HG02852 (cell line): ENCODE data around the gene FBXL7.

ENCODE experiments used
- ATAC-seq: cut with Tn5 transposase; IDR thresholded peaks from one replicate; pipeline ENCODE4 v1.9.1; 2021; ENCODE audit warnings: mild to moderate bottlenecking, moderate library complexity; ENCODE audit not compliant: unreplicated experiment

The FBXL7 gene

DNA sequence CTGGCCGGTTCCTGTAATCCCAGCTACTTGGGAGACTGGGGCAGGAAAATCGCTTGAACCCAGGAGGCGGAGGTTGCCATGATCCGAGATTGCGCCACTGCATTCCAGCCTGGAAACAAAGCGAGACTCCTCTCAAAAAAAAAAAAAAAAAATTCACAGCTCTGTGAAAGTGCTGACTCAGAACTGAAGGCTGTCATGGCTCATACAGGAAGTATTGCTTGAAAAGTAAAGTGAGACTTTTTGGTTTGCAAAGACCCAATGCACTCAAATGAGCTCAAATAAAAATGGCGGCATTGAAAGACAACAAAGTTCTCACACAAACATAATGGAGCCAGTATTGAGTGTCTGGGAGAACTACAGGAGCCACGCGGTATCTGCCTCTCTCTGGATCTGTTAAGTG, 202.1 kb downstream of the FBXL7 start:
- no peak for ATAC-seq

DNA sequence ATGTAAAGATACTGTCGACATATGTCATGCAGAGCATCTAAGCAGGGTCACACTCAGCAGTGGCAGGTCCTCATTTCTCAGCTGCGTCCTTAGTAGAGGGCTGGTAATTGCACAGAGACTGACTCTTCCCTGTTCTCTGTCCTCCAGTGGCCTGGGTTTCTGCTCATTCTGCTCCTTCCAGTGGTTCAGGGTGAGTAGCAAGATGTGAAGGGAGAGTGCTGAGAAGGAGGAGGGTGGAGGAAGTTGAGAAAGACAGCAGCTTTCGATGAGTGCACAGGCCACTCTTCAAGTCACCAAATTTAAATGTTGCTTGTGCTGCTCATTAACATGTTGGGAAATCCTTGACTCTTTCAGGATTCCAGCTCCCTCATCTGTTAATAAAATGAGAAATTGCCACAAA, 203.9 kb downstream of the FBXL7 start:
- no peak for ATAC-seq

DNA sequence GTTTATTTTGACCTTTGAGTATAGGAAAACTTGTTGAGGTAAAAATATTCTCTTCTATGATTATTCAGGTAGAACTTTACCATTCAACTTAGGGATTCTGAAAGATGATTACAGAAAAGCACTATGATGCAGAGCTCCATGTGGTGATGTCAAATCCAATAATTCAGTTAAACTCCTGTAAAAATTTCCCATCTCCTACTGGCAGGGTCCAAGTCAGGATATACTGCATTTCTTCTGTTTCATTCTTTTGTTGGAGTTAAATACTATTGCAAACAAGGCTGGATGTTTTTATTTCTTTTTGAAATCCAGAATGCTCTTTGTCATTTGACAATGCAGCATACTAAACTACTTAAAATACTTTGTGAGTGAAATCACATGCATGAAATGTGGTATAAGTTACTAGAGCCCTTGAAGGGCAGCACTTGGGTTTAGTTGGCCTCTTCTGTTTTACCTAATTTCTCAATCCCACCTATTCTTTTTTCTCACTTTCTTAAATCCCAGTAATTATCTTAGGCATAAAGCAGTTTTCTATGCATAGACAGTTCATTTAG, 204.5 kb downstream of the FBXL7 start:
- no peak for ATAC-seq

DNA sequence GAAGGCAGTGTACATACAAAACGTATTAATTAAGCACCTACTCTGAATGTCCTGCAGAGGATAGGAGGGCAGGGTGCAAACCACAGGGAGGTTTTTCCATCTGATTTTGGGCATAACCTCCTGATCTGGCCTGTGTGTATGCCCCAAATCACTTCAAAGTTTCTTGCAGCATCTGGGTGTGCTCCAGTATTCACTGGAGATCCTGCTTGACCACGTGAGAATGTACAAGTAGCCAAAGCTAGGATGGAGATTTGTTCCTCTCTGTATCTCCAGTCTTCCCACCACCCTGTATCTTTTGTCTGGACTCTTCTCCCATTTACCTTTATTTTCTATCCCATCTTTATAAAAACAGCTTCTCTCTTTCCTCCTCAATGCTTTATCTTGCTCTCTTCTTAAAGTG, 207.7 kb downstream of the FBXL7 start:
- ATAC-seq = no peak

DNA sequence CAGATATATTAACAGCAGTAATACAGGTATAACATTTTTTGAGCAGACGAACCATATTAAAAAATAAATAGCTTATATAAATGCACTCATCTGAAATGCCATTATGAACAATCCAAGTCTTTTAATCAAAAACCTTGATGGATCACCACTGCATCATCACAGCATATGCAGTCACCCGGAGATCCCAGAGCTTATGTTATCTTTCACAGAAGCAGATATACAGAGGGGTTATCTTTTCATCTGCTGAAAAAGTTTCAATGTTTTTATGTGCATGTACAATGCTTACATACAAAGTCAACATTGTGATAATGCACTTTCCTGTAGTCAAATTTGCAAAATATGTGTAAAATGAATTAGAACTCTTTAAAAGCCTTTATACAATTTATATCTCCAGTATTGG, 211.9 kb downstream of the FBXL7 start:
- no peak for ATAC-seq

DNA sequence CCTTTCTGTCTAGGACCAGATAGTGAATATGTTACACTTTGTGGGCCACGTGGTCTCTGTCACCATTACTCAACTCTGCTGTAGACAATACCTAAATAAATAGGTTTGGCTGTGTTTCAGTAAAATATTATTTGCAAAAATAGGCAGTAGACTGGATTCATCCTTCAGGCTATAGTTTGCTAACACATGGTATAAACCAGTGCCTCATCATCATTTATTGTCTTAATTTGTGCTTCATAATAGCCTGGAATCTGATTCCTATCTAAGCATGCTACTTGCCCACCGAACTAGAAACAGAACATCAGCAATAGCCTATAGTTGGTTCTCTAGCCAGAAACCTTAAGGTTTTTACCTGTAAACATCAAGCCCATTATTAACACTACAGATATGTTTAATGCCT, 215.6 kb downstream of the FBXL7 start:
- ATAC-seq = no peak

DNA sequence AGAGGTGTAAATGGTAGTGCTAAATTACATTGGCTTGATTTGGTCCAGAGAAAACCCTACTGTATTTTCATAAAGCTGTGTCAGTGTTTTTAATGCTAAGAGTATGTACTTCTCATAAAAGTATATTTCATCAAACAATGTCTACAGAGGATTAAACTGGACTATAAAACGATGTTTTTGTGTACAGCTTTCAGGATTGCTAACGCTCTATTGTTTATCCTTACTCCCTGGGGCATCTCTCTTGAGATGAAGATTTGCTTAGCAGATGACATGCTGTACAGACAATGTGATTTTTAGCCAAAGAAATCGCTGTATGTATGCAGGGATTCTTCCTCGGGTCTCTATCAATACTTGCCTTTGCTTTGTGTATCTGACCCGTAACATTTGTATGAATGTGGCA, 216.0 kb downstream of the FBXL7 start:
- no peak for ATAC-seq

DNA sequence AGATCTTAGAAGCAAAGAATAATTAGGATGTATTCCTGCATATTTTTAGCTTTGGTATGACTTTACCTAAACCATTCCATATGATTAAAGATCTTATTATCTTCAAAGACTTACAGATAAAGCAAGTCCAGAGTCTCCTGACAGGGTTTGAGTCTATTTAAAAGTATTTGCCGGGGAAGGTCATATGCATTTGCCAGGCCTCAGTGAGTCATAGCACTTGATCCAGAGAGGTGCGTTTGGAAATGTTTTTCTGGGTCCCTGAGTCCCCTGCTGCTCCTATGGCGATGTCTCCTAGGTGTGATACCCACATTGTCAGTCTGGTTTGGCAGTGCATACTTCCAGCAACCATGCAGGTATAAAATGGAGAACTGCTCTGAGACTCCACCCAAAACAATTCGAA, 217.0 kb downstream of the FBXL7 start:
- ATAC-seq = no peak

DNA sequence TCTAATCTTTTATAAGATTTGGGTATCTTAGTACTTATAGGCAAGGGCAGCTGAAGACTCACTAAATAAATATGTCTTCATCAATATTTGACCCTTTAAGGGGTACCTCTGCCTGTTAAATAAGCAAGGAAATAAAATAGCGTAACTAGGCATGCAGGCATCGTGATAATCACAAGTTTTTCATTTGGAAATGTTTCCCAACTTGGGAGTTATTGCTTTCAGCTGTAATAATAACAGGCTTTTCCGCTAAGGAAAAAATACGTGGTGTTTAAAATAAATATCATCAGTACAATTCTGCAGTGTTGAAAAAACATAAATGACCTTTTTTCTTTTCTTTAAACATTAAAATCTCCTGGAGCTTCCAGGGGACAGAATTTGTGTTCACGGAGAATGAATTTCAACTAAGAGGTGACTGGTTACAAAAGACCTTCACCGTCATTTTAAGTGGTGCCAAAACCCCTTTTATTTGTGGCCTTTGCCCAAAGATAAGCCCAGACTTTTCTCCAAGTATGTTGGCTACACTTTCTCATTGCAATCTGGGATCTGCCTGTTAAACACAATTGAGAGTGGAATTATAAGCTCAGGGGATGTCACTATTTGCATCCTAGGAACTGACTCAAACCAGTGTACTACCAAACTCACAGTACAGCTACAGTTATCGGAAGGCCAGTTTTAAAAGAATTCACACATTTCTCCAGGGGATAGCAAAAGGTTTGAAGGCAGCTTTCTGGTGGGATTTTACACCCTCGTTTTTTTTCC, 218.6 kb downstream of the FBXL7 start:
- no peak for ATAC-seq

DNA sequence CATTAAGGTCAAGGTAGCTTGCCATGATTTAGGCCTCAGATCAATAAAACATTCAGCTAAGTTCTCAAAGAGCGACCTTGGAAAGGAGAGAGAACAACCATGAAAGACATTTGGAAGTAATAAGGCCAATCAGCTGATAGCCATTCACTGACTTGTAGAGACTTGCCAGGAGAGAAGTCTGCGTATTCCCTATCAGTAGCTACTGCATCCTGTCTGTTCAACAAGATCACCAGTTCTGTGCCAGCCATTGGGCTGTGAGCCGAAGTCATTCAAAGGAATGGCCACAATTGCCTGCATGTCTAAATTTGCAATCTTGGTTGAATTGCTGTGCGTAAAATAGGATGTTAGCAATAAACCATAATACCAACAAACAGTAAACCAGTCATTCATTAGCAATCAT, 219.8 kb downstream of the FBXL7 start:
- no peak for ATAC-seq

DNA sequence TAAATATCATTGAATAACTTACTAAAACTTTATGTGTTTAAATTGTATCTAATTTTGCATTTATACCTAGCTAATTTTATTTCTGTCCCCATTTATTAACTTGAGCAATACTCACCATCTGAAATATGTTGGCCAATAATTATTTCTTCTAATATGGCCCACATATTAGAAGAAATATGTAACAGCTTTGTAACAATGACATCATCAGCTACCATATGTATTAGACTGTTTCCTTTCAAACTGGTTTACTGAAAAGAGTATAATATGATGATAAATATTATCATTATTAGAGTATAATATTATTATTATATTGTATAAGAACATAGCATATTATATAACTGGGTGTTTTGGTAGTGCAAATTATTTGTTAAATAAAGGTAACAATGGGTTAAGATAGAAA, 220.5 kb downstream of the FBXL7 start:
- ATAC-seq = no peak

DNA sequence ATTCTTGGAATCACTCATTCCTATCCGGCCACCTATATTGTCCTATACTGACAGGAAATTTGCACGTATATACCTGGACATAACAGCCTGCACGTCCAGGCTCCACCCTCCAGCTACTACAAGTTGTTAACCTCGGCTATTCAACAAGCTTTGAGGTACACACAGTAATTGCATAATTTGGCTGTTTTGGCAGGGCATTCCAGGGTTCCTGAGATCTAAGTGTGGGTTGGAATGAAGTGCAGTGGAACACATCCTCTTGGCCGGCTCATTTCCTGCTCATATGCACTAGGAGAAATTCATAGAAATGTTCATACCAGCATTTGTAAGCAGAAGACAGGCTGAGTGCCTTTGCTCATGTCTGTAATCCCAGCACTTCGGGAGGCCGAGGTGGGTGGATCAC, 222.3 kb downstream of the FBXL7 start:
- no peak for ATAC-seq

DNA sequence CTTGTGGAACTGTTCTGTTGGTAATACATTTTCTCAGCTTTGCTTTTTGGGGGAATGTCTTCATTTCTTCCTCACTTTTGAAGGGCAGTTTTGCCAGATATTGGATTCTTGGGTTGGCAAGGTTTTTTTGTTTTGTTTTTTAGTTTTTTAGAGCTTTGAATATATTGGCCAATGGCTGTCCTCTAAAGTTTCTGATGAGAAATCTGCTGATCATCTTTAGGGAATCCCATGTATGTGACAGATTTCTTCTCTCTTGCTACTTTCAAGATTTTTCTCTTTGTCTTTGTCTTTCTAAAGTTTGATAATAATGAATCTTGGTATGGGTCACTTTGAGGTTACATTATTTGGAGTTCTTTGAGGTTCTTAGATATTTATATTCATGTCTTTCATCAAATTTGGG, 227.4 kb downstream of the FBXL7 start:
- ATAC-seq = no peak

DNA sequence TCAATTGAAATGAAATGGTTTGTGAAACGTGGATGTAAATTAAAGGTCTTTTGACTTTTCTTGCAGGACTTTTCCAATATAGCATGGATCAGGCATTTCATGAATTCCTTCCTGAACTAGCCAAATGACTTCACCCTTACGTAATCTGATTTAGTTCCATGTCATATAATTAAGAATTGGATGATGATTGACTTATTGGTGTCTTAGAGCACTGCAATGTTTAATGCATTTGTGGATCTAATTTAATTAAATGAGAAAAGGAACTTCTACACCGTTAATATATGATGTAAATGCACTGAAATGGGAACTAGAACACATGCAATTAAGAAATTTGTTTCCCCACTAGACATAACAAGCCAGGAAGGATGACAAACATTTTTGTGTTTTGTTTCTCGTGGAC, 228.8 kb downstream of the FBXL7 start:
- no peak for ATAC-seq

DNA sequence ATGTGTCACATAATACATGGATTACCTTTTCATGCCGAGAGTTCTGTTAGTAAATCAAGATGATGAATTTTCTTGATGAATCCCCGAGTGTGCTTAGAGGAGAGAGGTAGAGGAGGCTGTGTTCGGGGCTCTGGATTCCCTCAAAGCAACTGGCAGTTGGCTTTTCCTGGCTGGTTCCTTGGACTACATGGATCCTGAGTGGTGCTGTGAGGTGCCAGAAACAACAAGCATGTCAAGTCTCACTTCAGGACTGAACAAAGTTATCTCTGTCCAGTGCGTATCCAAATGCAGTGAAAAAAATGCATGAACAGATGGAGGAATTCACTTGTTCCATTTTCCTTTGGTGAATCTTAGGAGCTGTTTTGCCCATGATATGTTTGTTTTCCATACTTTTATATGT, 231.7 kb downstream of the FBXL7 start:
- ATAC-seq = no peak

DNA sequence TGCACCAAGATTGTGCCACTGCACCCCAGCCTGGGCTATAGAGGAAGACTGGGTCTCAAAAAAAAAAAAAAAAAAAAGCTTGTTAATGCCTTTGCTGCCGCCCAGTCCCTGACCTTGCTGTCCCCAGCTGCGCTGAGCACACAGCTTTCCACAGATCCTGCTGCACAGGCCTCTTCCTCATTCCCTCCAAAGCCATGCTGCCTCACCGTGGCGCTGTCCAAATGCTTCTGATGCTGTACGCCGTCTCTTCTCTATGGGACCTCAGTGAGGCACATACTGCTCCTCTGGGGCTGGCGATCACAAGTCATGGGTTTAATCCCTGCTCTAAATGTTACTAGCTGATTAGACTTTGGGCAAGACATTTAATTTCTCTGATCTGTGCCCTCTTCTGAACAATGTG, 234.1 kb downstream of the FBXL7 start:
- no peak for ATAC-seq

DNA sequence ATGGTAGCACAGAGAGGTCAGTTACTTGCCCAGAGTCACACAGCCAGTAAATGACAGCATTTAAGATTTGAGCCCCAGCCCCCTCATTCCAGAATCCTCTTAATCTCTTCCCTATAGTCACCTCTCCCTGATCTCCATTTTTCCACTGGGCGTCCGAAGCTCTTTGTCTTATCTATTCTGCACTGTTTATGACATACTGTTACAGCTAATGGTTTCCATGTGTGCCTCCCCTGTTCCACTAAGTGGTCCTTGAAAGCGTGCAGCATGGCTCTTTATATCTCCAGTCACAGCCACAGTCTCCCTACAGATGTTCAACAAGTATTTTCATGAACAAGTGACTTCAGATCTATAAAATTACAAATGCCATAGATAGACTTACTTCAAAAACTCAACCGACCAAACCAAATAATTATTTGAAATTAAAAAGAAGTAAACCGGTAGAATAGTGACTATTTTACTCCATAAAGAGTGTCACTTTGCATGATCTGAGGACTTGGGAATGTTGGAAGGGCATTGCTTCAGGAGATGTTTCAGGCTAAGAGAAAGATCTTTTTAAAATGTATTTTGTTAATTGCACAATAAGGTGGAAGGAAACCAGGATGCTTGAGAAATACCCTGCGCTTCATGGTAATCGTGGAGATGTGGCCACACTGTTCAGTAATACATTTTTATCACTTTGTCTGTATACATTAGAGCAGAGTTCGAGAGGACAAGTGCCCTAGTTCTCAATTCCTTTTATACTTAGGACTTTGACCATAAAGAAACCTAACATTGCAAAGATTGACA, 237.2 kb downstream of the FBXL7 start:
- ATAC-seq = no peak

DNA sequence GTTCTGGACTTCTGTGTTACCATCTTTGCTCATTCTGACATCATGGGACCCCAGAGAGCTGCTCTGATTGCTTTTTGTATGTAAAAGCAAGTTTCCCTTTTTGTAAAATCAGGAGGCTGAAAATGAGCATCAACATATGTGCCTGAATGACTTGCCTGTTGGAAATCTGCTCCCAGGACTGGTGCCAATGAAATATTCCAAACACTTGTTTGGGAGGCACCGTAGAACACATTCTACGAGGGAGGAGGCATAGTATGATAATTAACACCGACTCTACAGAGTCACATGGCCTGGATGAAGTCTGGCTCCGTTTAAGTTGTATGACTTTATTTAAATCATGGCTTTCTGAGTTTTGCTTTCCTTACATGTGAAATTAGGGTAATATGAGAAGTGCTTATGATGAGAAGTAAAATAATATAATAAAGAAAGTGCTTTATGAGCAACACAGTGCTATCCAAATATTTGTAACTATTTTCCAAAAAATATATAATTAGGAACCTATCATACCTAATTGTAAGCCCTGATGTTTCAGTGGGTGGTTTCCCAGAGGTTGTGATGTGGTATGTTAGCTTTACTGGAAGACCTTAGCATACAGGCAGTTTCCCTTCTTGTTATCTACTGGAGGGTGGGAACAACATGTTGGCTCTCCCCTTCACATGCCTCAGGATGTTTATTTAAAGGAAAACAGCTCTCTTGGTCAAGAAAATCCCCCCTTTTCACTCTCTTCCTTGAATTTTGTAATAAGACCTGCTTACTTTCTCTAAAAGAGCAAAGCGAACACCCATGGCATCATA, 238.1 kb downstream of the FBXL7 start:
- no peak for ATAC-seq

DNA sequence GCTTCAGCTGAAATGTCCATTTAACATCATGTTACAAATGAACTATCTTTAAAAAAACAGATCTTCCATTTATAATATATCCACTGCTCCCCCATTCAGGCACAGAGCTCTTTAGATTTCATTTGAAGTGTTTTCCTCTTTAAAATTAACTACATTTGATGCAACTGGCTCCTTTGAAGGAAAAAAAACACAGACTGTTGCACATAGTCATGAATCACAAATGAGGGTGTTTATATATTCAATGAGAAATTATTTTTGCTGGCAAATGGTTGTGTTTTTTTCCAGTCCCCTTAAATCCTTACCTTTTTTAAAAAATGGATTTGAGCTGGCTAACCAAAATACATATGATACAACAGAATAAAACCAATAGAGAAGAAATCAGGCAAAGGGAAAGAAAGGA, 240.4 kb downstream of the FBXL7 start:
- no peak for ATAC-seq

DNA sequence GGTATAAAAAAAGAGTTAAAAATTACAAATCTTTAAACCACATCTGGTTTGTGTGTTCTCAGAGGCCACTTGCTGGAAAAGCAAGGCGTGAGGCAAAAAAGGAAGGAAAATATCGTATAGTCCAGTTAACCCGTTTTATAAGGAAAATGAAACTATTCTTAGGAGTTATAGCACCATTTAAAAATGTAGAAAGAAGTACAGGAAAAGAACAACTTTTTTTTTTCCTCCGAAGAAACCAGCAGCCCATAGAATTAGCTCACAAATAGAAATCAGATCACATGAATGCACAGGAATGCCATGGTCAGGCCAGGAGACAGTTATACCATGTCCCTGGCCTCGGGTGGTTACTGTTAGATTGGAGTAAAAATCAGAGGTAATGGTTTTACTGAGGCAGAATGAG, 241.6 kb downstream of the FBXL7 start:
- no peak for ATAC-seq

DNA sequence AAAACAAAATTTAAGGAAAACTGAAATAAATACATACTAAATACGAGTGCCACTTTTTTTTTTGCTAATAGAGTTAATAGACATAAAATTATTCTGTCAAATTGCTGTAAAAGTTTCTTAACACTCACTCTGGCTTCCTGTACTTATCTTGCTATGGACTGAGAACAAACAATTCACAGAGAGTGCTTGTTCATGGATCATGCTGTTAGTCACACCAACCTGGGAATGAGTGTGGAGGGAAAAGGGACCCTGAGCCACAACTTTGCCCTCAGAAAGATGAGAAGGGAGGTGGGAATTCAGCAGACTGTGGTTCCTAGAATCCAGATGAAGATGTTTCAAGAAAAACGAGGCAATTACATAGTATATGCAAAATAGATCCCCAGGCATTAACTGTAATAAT, 246.9 kb downstream of the FBXL7 start:
- ATAC-seq = no peak

DNA sequence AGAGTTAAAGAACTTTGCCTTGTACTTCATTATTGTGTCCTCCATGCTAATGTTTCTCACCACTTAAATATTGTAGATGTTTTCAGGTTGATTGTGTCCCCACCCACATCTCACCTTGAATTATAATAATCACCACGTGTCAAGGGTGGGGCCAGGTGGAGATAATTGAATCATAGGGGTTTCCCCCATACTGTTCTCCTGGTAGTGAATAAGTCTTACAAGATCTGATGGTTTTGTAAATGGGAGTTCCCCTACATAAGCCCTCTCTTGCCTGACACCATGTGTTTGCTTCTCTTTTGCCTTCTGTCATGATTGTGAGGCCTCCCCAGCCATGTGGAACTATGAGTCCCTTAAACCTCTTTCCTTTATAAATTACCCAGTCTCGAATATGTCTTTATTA, 248.3 kb downstream of the FBXL7 start:
- ATAC-seq = no peak
